H1 (cell line): Measurements from ENCODE around the gene MAGI3. TPM values are rescaled to one million over a fixed set of nuclear protein-coding genes. Genes with fewer than 3 reads are reported as not detected.

Experiments
- CTCF ChIA-PET: fragments of 300-600 bp; sonication (Branson Sonifier 250); formaldehyde crosslinking; loops from one replicate; lab custom pipeline; 2021; ENCODE audit not compliant: partially characterized antibody; lab: Charles Lee
- POLR2A ChIA-PET: fragments of 300-600 bp; sonication (Branson Sonifier 250); formaldehyde crosslinking; loops from one replicate; lab custom pipeline; 2021; ENCODE audit warnings: inconsistent platforms; ENCODE audit not compliant: partially characterized antibody; lab: Charles Lee
- DNase-seq, 2 experiments: peaks; one replicate each; pipeline versions ENCODE4 v3.0.0 to v3.0.0-alpha.2; 2010 to 2022; ENCODE audit warnings: low spot score in 2 of 2, low read depth in 1 of 2, mixed read lengths in 1 of 2
- FAIRE-seq: peaks from 2 replicates; lab custom pipeline; 2011; peaks lifted over from hg19 to GRCh38; lab: Jason Lieb, UNC
- H2AFZ ChIP-seq: 2 replicates; pipeline ENCODE4 v1.8.1; 2012; ENCODE audit warnings: low read length, inconsistent platforms
- H2AK5ac ChIP-seq: 2 replicates; pipeline ENCODE4 v1.6.1; 2013; ENCODE audit warnings: low read depth, low read length
- H2BK120ac ChIP-seq: replicated peaks from 2 replicates; pipeline ENCODE3; 2013; ENCODE audit warnings: low read depth, low read length, inconsistent platforms
- H2BK12ac ChIP-seq: 2 replicates; pipeline ENCODE4 v1.6.1; 2013; ENCODE audit warnings: low read depth, low read length
- H2BK15ac ChIP-seq: 2 replicates; pipeline ENCODE4 v1.6.1; 2013; ENCODE audit warnings: low read length
- H2BK20ac ChIP-seq: 2 replicates; pipeline ENCODE4 v1.6.1; 2013; ENCODE audit warnings: low read length
- H2BK5ac ChIP-seq: 2 replicates; pipeline ENCODE4 v1.6.1; 2013; ENCODE audit warnings: low read depth, low read length
- H3K14ac ChIP-seq: 2 replicates; pipeline ENCODE4 v1.6.1; 2013; ENCODE audit warnings: inconsistent platforms; ENCODE audit not compliant: insufficient read length
- H3K18ac ChIP-seq: 2 replicates; pipeline ENCODE4 v1.6.1; 2013; ENCODE audit warnings: low read length; ENCODE audit errors: extremely low read depth
- H3K23ac ChIP-seq: 2 replicates; pipeline ENCODE4 v1.6.1; 2013; ENCODE audit warnings: inconsistent platforms; ENCODE audit not compliant: insufficient read length
- H3K23me2 ChIP-seq: 2 replicates; pipeline ENCODE4 v1.6.1; 2013; ENCODE audit warnings: low read depth, low read length
- H3K27ac ChIP-seq: 2 replicates; pipeline ENCODE4 v1.6.1; 2011; ENCODE audit warnings: low read depth, low read length, inconsistent platforms
- H3K27me3 ChIP-seq, 4 experiments: replicated peaks in 1 of 4; 1 replicate in 1 of 4; 2 replicates in 3 of 4; pipeline versions ENCODE4 v1.6.1 to v1.8.1; 2011 to 2013; ENCODE audit warnings: low read length in 3 of 4, mild to moderate bottlenecking in 3 of 4, inconsistent platforms in 2 of 4, mixed read lengths in 2 of 4, moderate library complexity in 1 of 4; ENCODE audit not compliant: control insufficient read depth in 3 of 4, insufficient read depth in 3 of 4; ENCODE audit errors: extremely low read depth in 1 of 4
- H3K36me3 ChIP-seq, 4 experiments: 2 replicates each; pipeline versions ENCODE4 v1.6.1 to v1.8.1; 2011 to 2013; ENCODE audit warnings: mild to moderate bottlenecking in 4 of 4, low read length in 3 of 4, moderate library complexity in 2 of 4, control low read depth in 1 of 4, inconsistent platforms in 1 of 4; ENCODE audit not compliant: insufficient read depth in 4 of 4, control insufficient read depth in 2 of 4
- H3K4ac ChIP-seq: replicated peaks from 2 replicates; pipeline ENCODE3; 2013; ENCODE audit warnings: low read length, low read depth, mixed read lengths, inconsistent platforms; ENCODE audit not compliant: insufficient read length
- H3K4me1 ChIP-seq, 4 experiments: replicated peaks in 1 of 4; 1 replicate in 1 of 4; 2 replicates in 3 of 4; pipeline versions ENCODE4 v1.6.1 to v1.8.1; 2011 to 2013; ENCODE audit warnings: low read length in 3 of 4, inconsistent platforms in 2 of 4, mixed read lengths in 1 of 4; ENCODE audit not compliant: insufficient read depth in 4 of 4, control insufficient read depth in 3 of 4
- H3K4me2 ChIP-seq, 2 experiments: 2 replicates each; pipeline versions ENCODE4 v1.6.1 to v1.8.1; 2011 to 2013; ENCODE audit warnings: low read depth in 2 of 2, low read length in 2 of 2, control low read depth in 1 of 2, inconsistent platforms in 1 of 2, mild to moderate bottlenecking in 1 of 2; ENCODE audit not compliant: insufficient read depth in 1 of 2
- H3K4me3 ChIP-seq, 4 experiments: fragments of 200-600, 300-600 bp in 1 of 4; sonication (generic), shearing (Covaris generic), sonication (Bioruptor Twin) in 1 of 4; 2 replicates each; pipeline versions ENCODE4 v1.5.1 to v1.8.1; 2011 to 2016; ENCODE audit warnings: low read length in 4 of 4, low read depth in 3 of 4, control low read depth in 2 of 4, inconsistent platforms in 2 of 4, mild to moderate bottlenecking in 2 of 4, mixed read lengths in 1 of 4, moderate library complexity in 1 of 4; ENCODE audit not compliant: insufficient read depth in 2 of 4; ENCODE audit errors: extremely low read depth in 1 of 4
- H3K56ac ChIP-seq: replicated peaks from 2 replicates; pipeline ENCODE3; 2013; ENCODE audit warnings: low read depth, mild to moderate bottlenecking, mixed read lengths, low read length, inconsistent platforms; ENCODE audit not compliant: insufficient read length
- H3K79me1 ChIP-seq: 2 replicates; pipeline ENCODE4 v1.6.1; 2013; ENCODE audit warnings: low read depth, low read length, control low read depth
- H3K79me2 ChIP-seq, 2 experiments: 2 replicates each; pipeline versions ENCODE4 v1.6.1 to v1.8.1; 2012 to 2013; ENCODE audit warnings: low read length in 2 of 2, mild to moderate bottlenecking in 2 of 2, inconsistent platforms in 1 of 2; ENCODE audit not compliant: insufficient read depth in 2 of 2, control insufficient read depth in 1 of 2
- H3K9ac ChIP-seq, 4 experiments: replicated peaks in 1 of 4; 1 replicate in 1 of 4; 2 replicates in 3 of 4; pipeline versions ENCODE4 v1.6.1 to v1.8.1; 2011 to 2013; ENCODE audit warnings: low read depth in 3 of 4, low read length in 3 of 4, control low read depth in 2 of 4, mild to moderate bottlenecking in 2 of 4, moderate library complexity in 2 of 4, inconsistent platforms in 1 of 4; ENCODE audit errors: extremely low read depth in 1 of 4
- H3K9me3 ChIP-seq, 2 experiments: 2 replicates each; pipeline versions ENCODE4 v1.6.1 to v1.8.1; 2012 to 2013; ENCODE audit warnings: mild to moderate bottlenecking in 2 of 2, moderate library complexity in 2 of 2, control low read depth in 1 of 2, inconsistent platforms in 1 of 2, low read depth in 1 of 2, low read length in 1 of 2, mixed read lengths in 1 of 2; ENCODE audit not compliant: insufficient read depth in 2 of 2
- H4K20me1 ChIP-seq, 2 experiments: replicated peaks in 1 of 2; 2 replicates each; pipeline versions ENCODE3 to v1.8.1; 2011 to 2013; ENCODE audit warnings: inconsistent platforms in 2 of 2, low read length in 2 of 2, mild to moderate bottlenecking in 1 of 2; ENCODE audit not compliant: insufficient read depth in 2 of 2, control insufficient read depth in 1 of 2
- H4K5ac ChIP-seq: 2 replicates; pipeline ENCODE4 v1.6.1; 2013; ENCODE audit warnings: low read length, low read depth, mixed read lengths, inconsistent platforms; ENCODE audit not compliant: insufficient read length
- H4K8ac ChIP-seq: 2 replicates; pipeline ENCODE4 v1.8.0; 2013; ENCODE audit warnings: mild to moderate bottlenecking, moderate library complexity, low read length, inconsistent platforms; ENCODE audit not compliant: insufficient read depth; ENCODE audit errors: extremely low read depth
- H4K91ac ChIP-seq: replicated peaks from 2 replicates; pipeline ENCODE3; 2013; ENCODE audit warnings: low read length, mixed read lengths, inconsistent platforms; ENCODE audit not compliant: insufficient read length
- CBX8 ChIP-seq: fragments of 300-800, 300-1000 bp; sonication (generic); IDR thresholded peaks from 2 replicates; pipeline ENCODE4 v1.7.1; 2016; ENCODE audit warnings: low read depth, low read length, borderline replicate concordance
- CREB1 ChIP-seq: IDR thresholded peaks from 2 replicates; pipeline ENCODE4 v1.6.1; 2012; ENCODE audit warnings: inconsistent platforms
- JUND ChIP-seq: IDR thresholded peaks from 2 replicates; pipeline ENCODE4 v1.6.1; 2011; ENCODE audit warnings: mild to moderate bottlenecking, improper control_type of control experiment, low read length
- KDM1A ChIP-seq: fragments of 200-600, 300-600 bp; sonication (generic); IDR thresholded peaks from 2 replicates; pipeline ENCODE4 v1.7.1; 2016; ENCODE audit warnings: mild to moderate bottlenecking, low read length, borderline replicate concordance
- RBBP5 ChIP-seq: IDR thresholded peaks from 2 replicates; pipeline ENCODE4 v1.7.1; 2012; ENCODE audit warnings: low read depth, mild to moderate bottlenecking, inconsistent platforms, low read length, moderate library complexity, borderline replicate concordance
- SIN3A ChIP-seq, 2 experiments: IDR thresholded peaks in 1 of 2; conservative IDR thresholded peaks in 1 of 2; 2 replicates each; pipeline ENCODE4 v1.6.1; 2011 to 2012; ENCODE audit warnings: low read length in 2 of 2, improper control_type of control experiment in 1 of 2, low read depth in 1 of 2, mild to moderate bottlenecking in 1 of 2
- TAF1 ChIP-seq: IDR thresholded peaks from 2 replicates; pipeline ENCODE4 v1.6.1; 2011; ENCODE audit warnings: mild to moderate bottlenecking, low read depth, low read length
- ZNF274 ChIP-seq: IDR thresholded peaks from 2 replicates; pipeline ENCODE4 v1.7.0; 2012; ENCODE audit warnings: low read length, borderline replicate concordance; ENCODE audit errors: extremely low read depth
- WGBS, 2 experiments: shearing (Covaris generic) in 1 of 2; methylation state at CpG; one replicate each; pipeline versions ENCODE4 v1.1.6 to v1.1.7; 2013 to 2015; ENCODE audit warnings: low lambda C conversion rate in 2 of 2, mixed read lengths in 2 of 2, inconsistent platforms in 1 of 2, low coverage in 1 of 2, missing lambda C conversion rate in 1 of 2; ENCODE audit not compliant: insufficient replicate concordance in 2 of 2, insufficient coverage in 1 of 2, insufficient read length in 1 of 2; ENCODE audit errors: extremely low coverage in 1 of 2, missing lambda C conversion rate in 1 of 2; 5-methylcytosine and 5-hydroxymethylcytosine counted together
- polyA plus RNA-seq, 7 experiments: library from polyadenylated mRNA; depleted of rRNA in 3 of 7; stranded (reverse) in 5 of 7; unstranded in 2 of 7; fragments of >200 nt in 5 of 7; fragments of 200-250 nt in 2 of 7; gene quantifications; 1 replicate in 5 of 7; 2 replicates in 1 of 7; 4 replicates in 1 of 7; pipeline versions ENCODE4 v1.2.1 to v1.2.3, GENCODE V29; 2011 to 2013; ENCODE audit warnings: missing spikeins in 2 of 7, mixed read lengths in 2 of 7
- total RNA-seq: library from RNA; stranded (reverse); fragmentation: NEBNext Ultra II Directional; extraction: Animal tissue kit (Norgen Biotek cat#: 25700); gene quantifications from 2 replicates; pipeline ENCODE4 v1.2.1, GENCODE V29; 2021

Gene MAGI3
- total and polyA plus RNA-seq, 2 of the 8 experiments (the other 6 are each of a cell fraction or from before 2014, with no cell fraction given): 2.3 to 7.8 TPM

- H3K79me2 ChIP-seq: no peaks in the 10 kb centered on the region
- no peak overlapping the region for H4K8ac ChIP-seq
- no peak for FAIRE-seq
- no peak overlapping the region for H3K4ac ChIP-seq
- WGBS, 2 experiments: 85% methylated on average over 3 of the region's 3 CpGs; no CpG with 5 or more reads in 1 of the 2 experiments
- no peak overlapping the region for H3K56ac ChIP-seq
- no peak overlapping the region for H3K9ac ChIP-seq
- no peak overlapping the region for H2BK15ac ChIP-seq
- DNase-seq: no peak
- H3K14ac ChIP-seq: no peak overlapping the region
- H3K4me3 ChIP-seq: no peak overlapping the region
- H2AK5ac ChIP-seq: no peak overlapping the region
- H2AFZ ChIP-seq: no peak overlapping the region
- H3K9me3 ChIP-seq: no peaks in the 10 kb centered on the region
- TF ChIP-seq RBBP5: no peak
- TF ChIP-seq CREB1: no peak
- no peak for TF ChIP-seq TAF1
- no peak for TF ChIP-seq ZNF274
- TF ChIP-seq JUND: no peak
- TF ChIP-seq CBX8: no peak
- no peak for TF ChIP-seq SIN3A (conservative IDR thresholded peaks at IDR 0.05 in 1 of 2, IDR thresholded peaks at IDR 0.05 in 1 of 2; ENCODE audit: low read depth in 1 of 2, low read length in 2 of 2)
- no peak for TF ChIP-seq KDM1A
- no peak overlapping the region for H4K5ac ChIP-seq
- no peaks in the 10 kb centered on the region for H3K27me3 ChIP-seq
- H3K36me3 ChIP-seq: no peaks in the 10 kb centered on the region
- H4K91ac ChIP-seq: no peak overlapping the region
- H3K18ac ChIP-seq: no peak overlapping the region
- no peak overlapping the region for H2BK120ac ChIP-seq
- POLR2A ChIA-PET: interaction anchor here (0.6 to 0.9 kb wide), 2 partner anchors 10 to 526 kb away, joined by 3 read pairs; partner anchors contain the start of gene MAGI3
- H3K23me2 ChIP-seq: no peaks in the 10 kb centered on the region
- no peaks in the 10 kb centered on the region for H4K20me1 ChIP-seq
- H2BK12ac ChIP-seq: no peak overlapping the region
- no peak overlapping the region for H2BK5ac ChIP-seq
- no peak overlapping the region for H2BK20ac ChIP-seq
- H3K27ac ChIP-seq: no peak overlapping the region
- H3K4me1 ChIP-seq: no peaks in the 10 kb centered on the region
- CTCF ChIA-PET: interaction anchor here (0.5 to 1.4 kb wide), 3 partner anchors 127 to 577 kb away, joined by 3 to 4 read pairs (median 3); no protein-coding TSS in a partner anchor
- no peak overlapping the region for H3K4me2 ChIP-seq
- no peak overlapping the region for H3K23ac ChIP-seq
- H3K79me1 ChIP-seq: no peaks in the 10 kb centered on the region
Observed at GRCh38 chr1:113380075-113380474, 10.2 kb upstream of the MAGI3 start.
